HG03442 (cell line): Measurements from ENCODE around the gene MICAL2.

Experiments used
- ATAC-seq: cut with Tn5 transposase; IDR thresholded peaks from one replicate; pipeline ENCODE4 v1.9.1; 2021; ENCODE audit warnings: mild to moderate bottlenecking, moderate library complexity; ENCODE audit not compliant: unreplicated experiment

MICAL2 gene

GRCh38 chr11:12169822-12170221, 59.4 kb downstream of the MICAL2 start:
- ATAC-seq = no peak

GRCh38 chr11:12170501-12170900, 60.1 kb downstream of the MICAL2 start:
- ATAC-seq = no peak

- no peak for ATAC-seq
These were observed 60.6 kb downstream of the MICAL2 start for GRCh38 chr11:12170984-12171383.

- ATAC-seq = no peak
These were observed 61.5 kb downstream of the MICAL2 start for GRCh38 chr11:12171921-12172320.

GRCh38 chr11:12172493-12173013, 62.2 kb downstream of the MICAL2 start:
- no peak for ATAC-seq

- ATAC-seq = no peak
These were observed 62.7 kb downstream of the MICAL2 start for GRCh38 chr11:12173111-12173510.

- peak; percentile 34 for ATAC-seq
These were observed 63.7 kb downstream of the MICAL2 start for GRCh38 chr11:12174128-12174476.

- ATAC-seq = peak; percentile 82
These were observed 64.2 kb downstream of the MICAL2 start for GRCh38 chr11:12174477-12175143.

- peak; percentile 35 for ATAC-seq
These were observed 65.4 kb downstream of the MICAL2 start for GRCh38 chr11:12175694-12176241.

- ATAC-seq = no peak
These were observed 66.0 kb downstream of the MICAL2 start for GRCh38 chr11:12176410-12176809.

GRCh38 chr11:12177739-12178338, 67.4 kb downstream of the MICAL2 start:
- no peak for ATAC-seq

GRCh38 chr11:12179019-12179418, 68.6 kb downstream of the MICAL2 start:
- no peak for ATAC-seq

- no peak for ATAC-seq
These were observed 69.1 kb downstream of the MICAL2 start for GRCh38 chr11:12179531-12179930.

- no peak for ATAC-seq
These were observed 70.1 kb downstream of the MICAL2 start for GRCh38 chr11:12180257-12181205.

GRCh38 chr11:12182302-12182675, 71.9 kb downstream of the MICAL2 start:
- no peak for ATAC-seq

- no peak for ATAC-seq
These were observed 72.5 kb downstream of the MICAL2 start for GRCh38 chr11:12182676-12183541.

GRCh38 chr11:12183827-12184620, 73.6 kb downstream of the MICAL2 start:
- no peak for ATAC-seq

GRCh38 chr11:12184699-12185098, 74.3 kb downstream of the MICAL2 start:
- no peak for ATAC-seq

GRCh38 chr11:12185106-12185690, 74.8 kb downstream of the MICAL2 start:
- ATAC-seq = no peak
